Frontal cortex (tissue), 4 donors: Measurements from ENCODE around the gene EIF5A. TPM values are rescaled to one million over a fixed set of nuclear protein-coding genes. Genes with fewer than 3 reads are reported as not detected.

Experiments used
- DNase-seq, 2 donors: peaks; one replicate each; pipeline ENCODE4 v3.0.0; 2012; ENCODE audit warnings: low spot score in 2 of 2
- FAIRE-seq: peaks from 2 replicates; lab custom pipeline; 2012; peaks lifted over from hg19 to GRCh38; lab: Jason Lieb, UNC
- small RNA-seq: library from RNA; depleted of rRNA; stranded (forward); fragments of <200 nt; gene quantifications from one replicate; pipeline ENCODE3, GENCODE V24; 2014
- total RNA-seq: library from RNA; depleted of rRNA; stranded (reverse); fragments of >200 nt; gene quantifications from one replicate; pipeline ENCODE4 v1.2.3, GENCODE V29; 2014
- donor health status: control.
- donor health status: control.
- donor health status: control.

EIF5A gene
- total RNA-seq, 1 donor from 2014 or later = 208 TPM

GRCh38 chr17:7348478-7349242 is 41.2 kb downstream of the EIF5A start:
- no peak for DNase-seq
- no peak for FAIRE-seq

GRCh38 chr17:7351665-7352502 is 44.5 kb downstream of the EIF5A start, which contains the start of gene KCTD11:
KCTD11 (plus strand) TSS chr17:7352162.
- DNase-seq = peak; percentile 92 to 93
- FAIRE-seq = no peak

GRCh38 chr17:7352503-7352889 is 45.1 kb downstream of the EIF5A start:
- FAIRE-seq = no peak
- no peak for DNase-seq

- no peak for FAIRE-seq
Measured at GRCh38 chr17:7352910-7353635, 45.6 kb downstream of the EIF5A start.

GRCh38 chr17:7354262-7354843 is 46.9 kb downstream of the EIF5A start:
- no peak for FAIRE-seq
- DNase-seq = no peak

More at GRCh38 chr17:7352910-7353635, 45.6 kb downstream of the EIF5A start:
- DNase-seq = no peak

- FAIRE-seq (no peak), DNase-seq (peak; percentile 60 to 64)
Measured at GRCh38 chr17:7355053-7355452, 47.6 kb downstream of the EIF5A start, which contains the start of gene TMEM95. TMEM95 (plus strand) TSS chr17:7355156; CDS start chr17:7355205, 49 bp downstream.

GRCh38 chr17:7355573-7355972 is 48.1 kb downstream of the EIF5A start:
- no peak for DNase-seq
- FAIRE-seq = no peak

GRCh38 chr17:7356072-7356549 is 48.7 kb downstream of the EIF5A start:
- DNase-seq (peak; percentile 59 to 67), FAIRE-seq (no peak)

GRCh38 chr17:7356756-7357155 is 49.3 kb downstream of the EIF5A start:
- FAIRE-seq (no peak), DNase-seq (no peak)

GRCh38 chr17:7357381-7357780 is 50.0 kb downstream of the EIF5A start:
- DNase-seq = no peak
- no peak for FAIRE-seq

- FAIRE-seq = no peak
Measured at GRCh38 chr17:7361906-7362305, 54.5 kb downstream of the EIF5A start.

More at GRCh38 chr17:7361906-7362305, 54.5 kb downstream of the EIF5A start:
- DNase-seq = no peak

Small RNA genes within 50 kb of the gene (small RNA-seq; reads per million reads assigned to genes)
- not detected for gene AC026954.2
- not detected for gene RF00019

Other genes starting within 250 kb of the EIF5A start
- gene CLEC10A, start 227.4 kb upstream of the EIF5A start, total RNA-seq = not detected
- gene ASGR2, start 192.8 kb upstream of the EIF5A start, total RNA-seq = not detected
- 18.8 TPM for gene ASGR1, start 128.3 kb upstream of the EIF5A start, total RNA-seq
- gene DLG4, start 87.8 kb upstream of the EIF5A start, total RNA-seq = 111 TPM
- gene ACADVL, start 87.7 kb upstream of the EIF5A start, total RNA-seq = 65.6 TPM
- 53.4 TPM for gene DVL2, start 73.1 kb upstream of the EIF5A start, total RNA-seq
- gene PHF23, start 68.2 kb upstream of the EIF5A start, total RNA-seq = 34.6 TPM
- 108 TPM for gene GABARAP, start 65.2 kb upstream of the EIF5A start, total RNA-seq
- 18.8 TPM for gene CTDNEP1, start 55.9 kb upstream of the EIF5A start, total RNA-seq
- 26.9 TPM for gene ELP5, start 55.4 kb upstream of the EIF5A start, total RNA-seq
- gene CLDN7, start 45.1 kb upstream of the EIF5A start, total RNA-seq = 0.82 TPM
- under 0.01 TPM for gene SLC2A4, start 25.9 kb upstream of the EIF5A start, total RNA-seq
- gene YBX2, start 13.0 kb upstream of the EIF5A start, total RNA-seq = 1.2 TPM
- gene GPS2, start 7.7 kb downstream of the EIF5A start, total RNA-seq = 35.5 TPM
- 44.8 TPM for gene NEURL4, start 21.7 kb downstream of the EIF5A start, total RNA-seq
- 0.41 TPM for gene ACAP1, start 28.9 kb downstream of the EIF5A start, total RNA-seq
- 3.3 TPM for gene KCTD11, start 44.5 kb downstream of the EIF5A start, total RNA-seq
- gene TMEM95, start 47.5 kb downstream of the EIF5A start, total RNA-seq = not detected
- gene TNK1, start 73.5 kb downstream of the EIF5A start, total RNA-seq = 0.82 TPM
- 10.6 TPM for gene PLSCR3, start 86.9 kb downstream of the EIF5A start, total RNA-seq
- 80.3 TPM for gene TMEM256, start 96.5 kb downstream of the EIF5A start, total RNA-seq
- 8.2 TPM for gene NLGN2, start 100.2 kb downstream of the EIF5A start, total RNA-seq
- not detected for gene SPEM1, start 112.7 kb downstream of the EIF5A start, total RNA-seq
- gene SPEM2, start 118.0 kb downstream of the EIF5A start, total RNA-seq = not detected
- gene SPEM3, start 121.2 kb downstream of the EIF5A start, total RNA-seq = not detected
- 2.0 TPM for gene TMEM102, start 127.8 kb downstream of the EIF5A start, total RNA-seq
- 5.3 TPM for gene FGF11, start 131.9 kb downstream of the EIF5A start, total RNA-seq
- 16.7 TPM for gene CHRNB1, start 137.4 kb downstream of the EIF5A start, total RNA-seq
- 11.8 TPM for gene ZBTB4, start 172.0 kb downstream of the EIF5A start, total RNA-seq
- gene SLC35G6, start 173.8 kb downstream of the EIF5A start, total RNA-seq = not detected
- 33.0 TPM for gene POLR2A, start 176.7 kb downstream of the EIF5A start, total RNA-seq
- gene TNFSF12, start 241.4 kb downstream of the EIF5A start, total RNA-seq = 3.7 TPM